H1 (cell line): ENCODE measurements around the gene DOHH.

ENCODE experiments used
- POLR2AphosphoS5 ChIP-seq: IDR thresholded peaks from 2 replicates; pipeline ENCODE4 v1.6.1; 2011; ENCODE audit warnings: low read depth, low read length
- SIN3A ChIP-seq, 2 experiments: IDR thresholded peaks in 1 of 2; conservative IDR thresholded peaks in 1 of 2; 2 replicates each; pipeline ENCODE4 v1.6.1; 2011 to 2012; ENCODE audit warnings: low read length in 2 of 2, improper control_type of control experiment in 1 of 2, low read depth in 1 of 2, mild to moderate bottlenecking in 1 of 2

- TF ChIP-seq SIN3A (conservative IDR thresholded peaks at IDR 0.05 in 1 of 2, IDR thresholded peaks at IDR 0.05 in 1 of 2; ENCODE audit: low read depth in 1 of 2, low read length in 2 of 2) (no peak), POLR2AphosphoS5 (no peak)
These were observed 45.6 kb downstream of the DOHH start for GRCh38 chr19:3454656-3455392.
